Measurements from ENCODE around the gene TRABD2B.

Gene TRABD2B

DNA sequence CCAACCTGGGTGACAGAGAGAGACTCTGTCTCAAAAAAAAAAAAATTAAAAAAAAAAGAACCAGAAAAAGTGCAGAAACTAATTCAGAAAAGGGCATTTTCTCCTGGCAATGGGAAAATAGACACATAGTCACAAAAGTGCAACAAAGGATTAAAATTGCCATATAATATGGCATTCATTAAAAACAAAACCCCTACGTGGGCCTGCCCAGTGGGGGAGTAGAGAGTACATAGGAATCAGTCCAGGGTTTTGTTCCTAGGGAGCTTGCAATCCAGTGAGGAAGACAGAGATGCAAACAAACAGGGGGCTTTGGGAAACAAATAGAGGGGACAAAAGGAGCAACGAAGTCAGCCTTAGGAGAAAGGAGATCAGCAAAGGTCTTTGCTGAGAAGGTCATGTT lies 4.5 kb upstream of the TRABD2B start:
- Histone ChIP-seq H3K4me3 (ENCODE audit: severe bottlenecking) (no peak overlapping the region), H3K27me3 (ENCODE audit: insufficient read depth, poor library complexity, severe bottlenecking) (peaks cover 8% of the 10 kb centered on the region), H3K27ac (ENCODE audit: poor library complexity, severe bottlenecking) (no peak overlapping the region), H3K9me3 (ENCODE audit: severe bottlenecking) (no peaks in the 10 kb centered on the region), H3K4me1 (ENCODE audit: insufficient read depth, poor library complexity, severe bottlenecking) (no peaks in the 10 kb centered on the region), H3K36me3 (ENCODE audit: low read depth) (no peaks in the 10 kb centered on the region)
- ATAC-seq (ENCODE audit: low read depth) (no peak), DNase-seq (ENCODE audit: low spot score) (no peak)
- TF ChIP-seq, protein P1, sequence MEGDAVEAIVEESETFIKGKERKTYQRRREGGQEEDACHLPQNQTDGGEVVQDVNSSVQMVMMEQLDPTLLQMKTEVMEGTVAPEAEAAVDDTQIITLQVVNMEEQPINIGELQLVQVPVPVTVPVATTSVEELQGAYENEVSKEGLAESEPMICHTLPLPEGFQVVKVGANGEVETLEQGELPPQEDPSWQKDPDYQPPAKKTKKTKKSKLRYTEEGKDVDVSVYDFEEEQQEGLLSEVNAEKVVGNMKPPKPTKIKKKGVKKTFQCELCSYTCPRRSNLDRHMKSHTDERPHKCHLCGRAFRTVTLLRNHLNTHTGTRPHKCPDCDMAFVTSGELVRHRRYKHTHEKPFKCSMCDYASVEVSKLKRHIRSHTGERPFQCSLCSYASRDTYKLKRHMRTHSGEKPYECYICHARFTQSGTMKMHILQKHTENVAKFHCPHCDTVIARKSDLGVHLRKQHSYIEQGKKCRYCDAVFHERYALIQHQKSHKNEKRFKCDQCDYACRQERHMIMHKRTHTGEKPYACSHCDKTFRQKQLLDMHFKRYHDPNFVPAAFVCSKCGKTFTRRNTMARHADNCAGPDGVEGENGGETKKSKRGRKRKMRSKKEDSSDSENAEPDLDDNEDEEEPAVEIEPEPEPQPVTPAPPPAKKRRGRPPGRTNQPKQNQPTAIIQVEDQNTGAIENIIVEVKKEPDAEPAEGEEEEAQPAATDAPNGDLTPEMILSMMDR (IDR thresholded peaks at IDR 0.05; ENCODE audit: poor library complexity, severe bottlenecking) = no peak

DNA sequence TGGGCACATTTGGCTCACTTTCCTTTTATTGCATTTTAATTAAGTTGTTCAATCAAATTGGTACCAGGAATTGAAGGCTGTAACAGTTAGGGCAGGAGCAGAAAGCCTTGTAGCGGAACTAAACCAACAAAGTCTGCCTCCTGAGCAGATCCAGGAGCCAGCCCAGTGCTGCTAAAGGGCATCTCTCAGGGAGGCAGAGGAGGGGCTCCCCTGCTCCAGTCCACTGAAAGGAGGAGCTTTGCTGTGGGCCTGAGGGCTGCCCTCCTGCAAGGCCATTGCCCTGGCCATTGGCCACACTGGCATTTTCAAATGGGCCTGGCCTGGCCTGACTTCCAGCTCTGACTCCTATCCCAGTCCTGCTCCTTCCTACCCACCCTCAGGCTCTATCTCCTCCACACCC lies 3.7 kb upstream of the TRABD2B start:
- peaks cover 8% of the 10 kb centered on the region for H3K27me3 ChIP-seq (ENCODE audit: insufficient read depth, poor library complexity, severe bottlenecking)
- TF ChIP-seq, protein P1 (IDR thresholded peaks at IDR 0.05; ENCODE audit: poor library complexity, severe bottlenecking) = no peak
- no peaks in the 10 kb centered on the region for H3K36me3 ChIP-seq (ENCODE audit: low read depth)
- ATAC-seq (ENCODE audit: low read depth) = no peak
- no peaks in the 10 kb centered on the region for H3K9me3 ChIP-seq (ENCODE audit: severe bottlenecking)
- no peaks in the 10 kb centered on the region for H3K4me1 ChIP-seq (ENCODE audit: insufficient read depth, poor library complexity, severe bottlenecking)
- no peak for DNase-seq (ENCODE audit: low spot score)
- no peak overlapping the region for H3K4me3 ChIP-seq (ENCODE audit: severe bottlenecking)
- no peak overlapping the region for H3K27ac ChIP-seq (ENCODE audit: poor library complexity, severe bottlenecking)

DNA sequence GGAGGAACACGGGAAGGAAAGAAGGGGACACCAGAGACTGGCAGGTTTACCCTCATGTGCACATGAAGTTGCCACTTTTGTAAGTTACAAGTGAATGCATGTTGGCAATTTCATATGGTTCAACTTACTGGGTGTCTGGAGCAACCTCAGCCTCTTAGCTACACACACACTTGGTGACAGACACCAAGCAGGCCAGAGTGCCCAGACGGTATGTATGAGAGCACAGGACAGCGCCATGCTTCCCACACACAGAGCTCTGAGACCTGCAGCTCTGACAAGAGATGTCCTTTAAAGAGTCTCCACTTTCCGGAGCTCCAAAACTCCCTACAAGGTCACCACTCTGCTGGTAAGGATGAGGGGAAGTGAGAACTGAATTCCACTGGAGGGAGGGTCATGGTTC lies 1.9 kb upstream of the TRABD2B start:
- peaks cover 2% of the 10 kb centered on the region for H3K9me3 ChIP-seq (ENCODE audit: severe bottlenecking)
- peaks cover 8% of the 10 kb centered on the region for H3K27me3 ChIP-seq (ENCODE audit: insufficient read depth, poor library complexity, severe bottlenecking)
- no peak for DNase-seq (ENCODE audit: low spot score)
- TF ChIP-seq, protein P1 (IDR thresholded peaks at IDR 0.05; ENCODE audit: poor library complexity, severe bottlenecking) = no peak
- H3K36me3 ChIP-seq (ENCODE audit: low read depth) = no peaks in the 10 kb centered on the region
- no peaks in the 10 kb centered on the region for H3K4me1 ChIP-seq (ENCODE audit: insufficient read depth, poor library complexity, severe bottlenecking)
- H3K4me3 ChIP-seq (ENCODE audit: severe bottlenecking) = no peak overlapping the region
- no peak overlapping the region for H3K27ac ChIP-seq (ENCODE audit: poor library complexity, severe bottlenecking)
- no peak for ATAC-seq (ENCODE audit: low read depth)

DNA sequence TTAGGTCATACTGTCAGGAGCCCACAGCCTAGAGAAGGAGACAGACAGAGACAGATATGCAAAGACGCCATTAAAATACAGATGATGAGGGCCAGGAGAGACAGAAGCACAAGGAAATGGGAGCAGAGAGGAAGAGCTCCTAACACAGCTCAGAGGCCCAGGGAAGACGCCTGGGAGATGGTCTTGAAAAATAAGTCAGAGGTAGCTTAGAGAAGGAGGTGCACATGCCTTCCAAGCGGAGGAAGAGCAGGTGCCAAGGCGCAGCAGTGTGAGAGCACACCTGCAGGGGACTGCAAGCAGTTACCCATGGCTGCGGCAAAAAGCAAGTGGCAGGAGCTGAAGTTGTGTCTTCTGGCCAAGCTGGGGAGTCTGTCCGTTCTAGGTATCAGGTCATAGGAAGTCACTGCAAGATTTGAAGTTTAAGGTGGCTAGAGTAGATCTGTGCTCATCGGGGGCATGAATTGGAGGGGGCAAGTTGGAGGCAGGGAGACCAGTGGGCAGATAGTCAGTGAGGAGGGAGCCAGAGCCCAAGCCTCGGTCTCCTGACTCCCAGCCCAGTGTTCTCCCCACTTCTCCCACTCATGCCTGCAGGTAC lies 1.3 kb upstream of the TRABD2B start:
- Histone ChIP-seq H3K27me3 (ENCODE audit: insufficient read depth, poor library complexity, severe bottlenecking) (peaks cover 8% of the 10 kb centered on the region), H3K9me3 (ENCODE audit: severe bottlenecking) (peaks cover 2% of the 10 kb centered on the region), H3K36me3 (ENCODE audit: low read depth) (no peaks in the 10 kb centered on the region), H3K4me1 (ENCODE audit: insufficient read depth, poor library complexity, severe bottlenecking) (no peaks in the 10 kb centered on the region), H3K4me3 (ENCODE audit: severe bottlenecking) (no peak overlapping the region), H3K27ac (ENCODE audit: poor library complexity, severe bottlenecking) (no peak overlapping the region)
- no peak for ATAC-seq (ENCODE audit: low read depth)
- no peak for DNase-seq (ENCODE audit: low spot score)
- TF ChIP-seq, protein P1 (IDR thresholded peaks at IDR 0.05; ENCODE audit: poor library complexity, severe bottlenecking) = no peak

DNA sequence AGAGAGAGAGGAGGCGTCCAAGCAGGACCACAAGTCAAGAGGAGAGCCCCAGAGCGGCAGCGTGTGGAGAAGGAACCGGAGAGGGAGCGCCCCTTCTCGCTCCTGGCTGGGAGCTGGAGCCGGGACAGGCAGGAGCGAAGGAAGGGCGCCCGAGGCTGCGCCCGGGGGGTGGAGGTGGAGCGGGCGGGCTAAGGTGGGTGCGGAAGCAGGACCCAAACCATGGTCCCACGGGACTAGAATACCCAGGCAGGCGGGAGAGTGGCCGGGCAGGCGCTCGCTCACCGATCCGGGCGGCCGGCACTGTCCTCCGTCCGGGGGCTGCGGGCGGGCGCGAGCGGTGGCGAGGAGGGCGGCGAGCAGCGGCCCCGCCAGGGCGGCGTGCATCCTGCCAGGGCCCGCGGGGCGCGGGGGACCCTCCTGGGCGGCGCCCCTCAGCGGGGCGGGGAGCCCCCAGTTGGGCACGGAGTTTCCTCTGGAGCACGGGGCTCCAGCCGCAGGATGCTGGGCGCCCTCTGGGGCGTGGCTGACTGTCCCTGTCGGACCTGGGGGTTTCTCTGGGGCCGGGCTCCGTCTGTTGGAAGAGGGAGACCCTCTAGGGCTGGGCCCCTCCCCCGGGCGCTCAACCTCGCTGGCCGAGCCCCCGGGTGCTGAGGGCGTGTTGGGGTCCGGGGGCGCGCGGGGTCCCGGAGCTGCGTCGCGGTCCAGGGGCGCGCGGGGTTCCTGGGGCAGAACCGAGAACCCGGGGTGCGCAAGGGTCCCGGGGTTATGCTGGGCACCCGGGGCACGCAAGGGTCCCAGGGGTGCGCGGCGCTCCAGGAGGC lies 569 bp downstream of the TRABD2B start:
- DNase-seq (ENCODE audit: low spot score) (no peak), ATAC-seq (ENCODE audit: low read depth) (peak; percentile 37; the same call in 2 of the 3 replicates)
- H3K4me3 ChIP-seq (ENCODE audit: severe bottlenecking) = peak overlapping the region; percentile 35
- peaks cover 2% of the 10 kb centered on the region for H3K9me3 ChIP-seq (ENCODE audit: severe bottlenecking)
- no peaks in the 10 kb centered on the region for H3K36me3 ChIP-seq (ENCODE audit: low read depth)
- H3K27me3 ChIP-seq (ENCODE audit: insufficient read depth, poor library complexity, severe bottlenecking) = peaks cover 8% of the 10 kb centered on the region
- H3K27ac ChIP-seq (ENCODE audit: poor library complexity, severe bottlenecking) = no peak overlapping the region
- H3K4me1 ChIP-seq (ENCODE audit: insufficient read depth, poor library complexity, severe bottlenecking) = no peaks in the 10 kb centered on the region
- TF ChIP-seq, protein P1 (IDR thresholded peaks at IDR 0.05; ENCODE audit: poor library complexity, severe bottlenecking) = no peak

All from RWPE2 (cell line).